Uterus (tissue), 2 donors: ENCODE results near the gene KIAA1755.

Experiments used
- CTCF ChIP-seq, 4 experiments: fragments of 200-600 bp in 2 of 4; fragments of 450-650 bp in 2 of 4; sonication (generic) in 2 of 4; IDR thresholded peaks; one replicate each; pipeline ENCODE4 v1.5.1; 2016 to 2019; ENCODE audit warnings: antibody characterized with exemption in 4 of 4, mild to moderate bottlenecking in 2 of 4, moderate library complexity in 1 of 4
- POLR2A ChIP-seq, 2 donors: fragments of 450-650 bp; IDR thresholded peaks; one replicate each; pipeline ENCODE4 v1.6.1; 2016; ENCODE audit warnings: antibody characterized with exemption in 2 of 2, mild to moderate bottlenecking in 1 of 2, moderate library complexity in 1 of 2

- TF ChIP-seq POLR2A (IDR thresholded peaks at IDR 0.05) (no peak), CTCF (IDR thresholded peaks at IDR 0.05) (no peak)
Observed at GRCh38 chr20:38277691-38278090, 17.2 kb upstream of the KIAA1755 start.
